Osteocyte (in vitro differentiated cells): Measurements from ENCODE around the gene ANAPC5. TPM values are rescaled to one million over a fixed set of nuclear protein-coding genes. Genes with fewer than 3 reads are reported as not detected.

ENCODE experiments used
- DNase-seq: peaks from one replicate; pipeline ENCODE4 v3.0.0; 2021; ENCODE audit warnings: mixed read lengths; ENCODE audit not compliant: unreplicated experiment; ENCODE audit errors: extremely low spot score
- H3K27ac Mint-ChIP-seq: one replicate; pipeline ENCODE4 v1.8.0; 2021; ENCODE audit warnings: mild to moderate bottlenecking, mixed read lengths; ENCODE audit not compliant: unreplicated experiment
- H3K27me3 Mint-ChIP-seq: one replicate; pipeline ENCODE4 v1.8.0; 2021; ENCODE audit warnings: mixed read lengths; ENCODE audit not compliant: unreplicated experiment
- H3K36me3 Mint-ChIP-seq: one replicate; pipeline ENCODE4 v1.8.0; 2021; ENCODE audit warnings: mixed read lengths; ENCODE audit not compliant: unreplicated experiment
- H3K4me1 Mint-ChIP-seq: one replicate; pipeline ENCODE4 v1.8.0; 2021; ENCODE audit warnings: mixed read lengths; ENCODE audit not compliant: unreplicated experiment
- H3K4me3 Mint-ChIP-seq: one replicate; pipeline ENCODE4 v1.8.0; 2021; ENCODE audit warnings: mild to moderate bottlenecking, moderate library complexity, mixed read lengths; ENCODE audit not compliant: unreplicated experiment
- H3K9me3 Mint-ChIP-seq: one replicate; pipeline ENCODE4 v1.8.0; 2021; ENCODE audit warnings: mixed read lengths; ENCODE audit not compliant: unreplicated experiment
- CTCF ChIP-seq: fragments of 200-600 bp; sonication (generic); IDR thresholded peaks from 2 replicates; pipeline ENCODE4 v1.5.0; 2021; ENCODE audit warnings: antibody characterized with exemption, mild to moderate bottlenecking, moderate library complexity
- total RNA-seq: library from RNA; stranded (reverse); gene quantifications from 2 replicates; pipeline ENCODE4 v1.2.1, GENCODE V29; 2021

ANAPC5 gene
- total RNA-seq, 1 donor from 2014 or later: 130 TPM

GRCh38 chr12:121295116-121295745, 57.0 kb downstream of the ANAPC5 start:
- H3K27me3 Mint-ChIP-seq: no peaks in the 10 kb centered on the region
- no peak for DNase-seq
- peak overlapping the region; percentile 84 for H3K4me3 Mint-ChIP-seq
- no peak for TF ChIP-seq CTCF
- H3K9me3 Mint-ChIP-seq: no peaks in the 10 kb centered on the region
- H3K4me1 Mint-ChIP-seq: peaks cover 12% of the 10 kb centered on the region
- peaks cover 3% of the 10 kb centered on the region for H3K36me3 Mint-ChIP-seq
- H3K27ac Mint-ChIP-seq: peak overlapping the region; percentile 50

- Mint-ChIP-seq H3K27me3 (no peaks in the 10 kb centered on the region), H3K4me1 (peaks cover 12% of the 10 kb centered on the region), H3K27ac (no peak overlapping the region), H3K36me3 (peaks cover 6% of the 10 kb centered on the region), H3K4me3 (no peak overlapping the region), H3K9me3 (no peaks in the 10 kb centered on the region)
- DNase-seq: no peak
- no peak for TF ChIP-seq CTCF
Measured at GRCh38 chr12:121294151-121294889, 57.9 kb downstream of the ANAPC5 start.

GRCh38 chr12:121293603-121294002, 58.6 kb downstream of the ANAPC5 start:
- H3K9me3 Mint-ChIP-seq: no peaks in the 10 kb centered on the region
- no peak for DNase-seq
- no peaks in the 10 kb centered on the region for H3K27me3 Mint-ChIP-seq
- no peak for TF ChIP-seq CTCF
- no peak overlapping the region for H3K27ac Mint-ChIP-seq
- no peak overlapping the region for H3K4me3 Mint-ChIP-seq
- peaks cover 6% of the 10 kb centered on the region for H3K36me3 Mint-ChIP-seq
- peaks cover 16% of the 10 kb centered on the region for H3K4me1 Mint-ChIP-seq

- Mint-ChIP-seq H3K27me3 (no peaks in the 10 kb centered on the region), H3K4me1 (peaks cover 7% of the 10 kb centered on the region), H3K36me3 (peaks cover 6% of the 10 kb centered on the region), H3K4me3 (no peak overlapping the region), H3K27ac (no peak overlapping the region), H3K9me3 (no peaks in the 10 kb centered on the region)
- TF ChIP-seq CTCF: no peak
- DNase-seq: no peak
Measured at GRCh38 chr12:121290410-121290809, 61.8 kb downstream of the ANAPC5 start.

GRCh38 chr12:121289962-121290361, 62.2 kb downstream of the ANAPC5 start:
- Mint-ChIP-seq H3K27ac (no peak overlapping the region), H3K4me3 (no peak overlapping the region), H3K9me3 (no peaks in the 10 kb centered on the region), H3K27me3 (no peaks in the 10 kb centered on the region), H3K36me3 (peaks cover 6% of the 10 kb centered on the region), H3K4me1 (peaks cover 4% of the 10 kb centered on the region)
- no peak for TF ChIP-seq CTCF
- no peak for DNase-seq
